H1 (cell line): Measurements from ENCODE around the gene TMEM97. TPM values are rescaled to one million over a fixed set of nuclear protein-coding genes. Genes with fewer than 3 reads are reported as not detected.

Experiments
- CTCF ChIA-PET: fragments of 300-600 bp; sonication (Branson Sonifier 250); formaldehyde crosslinking; loops from one replicate; lab custom pipeline; 2021; ENCODE audit not compliant: partially characterized antibody; lab: Charles Lee
- POLR2A ChIA-PET: fragments of 300-600 bp; sonication (Branson Sonifier 250); formaldehyde crosslinking; loops from one replicate; lab custom pipeline; 2021; ENCODE audit warnings: inconsistent platforms; ENCODE audit not compliant: partially characterized antibody; lab: Charles Lee
- DNase-seq, 2 experiments: peaks; one replicate each; pipeline versions ENCODE4 v3.0.0 to v3.0.0-alpha.2; 2010 to 2022; ENCODE audit warnings: low spot score in 2 of 2, low read depth in 1 of 2, mixed read lengths in 1 of 2
- FAIRE-seq: peaks from 2 replicates; lab custom pipeline; 2011; peaks lifted over from hg19 to GRCh38; lab: Jason Lieb, UNC
- H2AFZ ChIP-seq: 2 replicates; pipeline ENCODE4 v1.8.1; 2012; ENCODE audit warnings: low read length, inconsistent platforms
- H2AK5ac ChIP-seq: 2 replicates; pipeline ENCODE4 v1.6.1; 2013; ENCODE audit warnings: low read depth, low read length
- H2BK120ac ChIP-seq: replicated peaks from 2 replicates; pipeline ENCODE3; 2013; ENCODE audit warnings: low read depth, low read length, inconsistent platforms
- H2BK12ac ChIP-seq: 2 replicates; pipeline ENCODE4 v1.6.1; 2013; ENCODE audit warnings: low read depth, low read length
- H2BK15ac ChIP-seq: 2 replicates; pipeline ENCODE4 v1.6.1; 2013; ENCODE audit warnings: low read length
- H2BK20ac ChIP-seq: 2 replicates; pipeline ENCODE4 v1.6.1; 2013; ENCODE audit warnings: low read length
- H2BK5ac ChIP-seq: 2 replicates; pipeline ENCODE4 v1.6.1; 2013; ENCODE audit warnings: low read depth, low read length
- H3K14ac ChIP-seq: 2 replicates; pipeline ENCODE4 v1.6.1; 2013; ENCODE audit warnings: inconsistent platforms; ENCODE audit not compliant: insufficient read length
- H3K18ac ChIP-seq: 2 replicates; pipeline ENCODE4 v1.6.1; 2013; ENCODE audit warnings: low read length; ENCODE audit errors: extremely low read depth
- H3K23ac ChIP-seq: 2 replicates; pipeline ENCODE4 v1.6.1; 2013; ENCODE audit warnings: inconsistent platforms; ENCODE audit not compliant: insufficient read length
- H3K23me2 ChIP-seq: 2 replicates; pipeline ENCODE4 v1.6.1; 2013; ENCODE audit warnings: low read depth, low read length
- H3K27ac ChIP-seq: 2 replicates; pipeline ENCODE4 v1.6.1; 2011; ENCODE audit warnings: low read depth, low read length, inconsistent platforms
- H3K27me3 ChIP-seq, 4 experiments: replicated peaks in 1 of 4; 1 replicate in 1 of 4; 2 replicates in 3 of 4; pipeline versions ENCODE4 v1.6.1 to v1.8.1; 2011 to 2013; ENCODE audit warnings: low read length in 3 of 4, mild to moderate bottlenecking in 3 of 4, inconsistent platforms in 2 of 4, mixed read lengths in 2 of 4, moderate library complexity in 1 of 4; ENCODE audit not compliant: control insufficient read depth in 3 of 4, insufficient read depth in 3 of 4; ENCODE audit errors: extremely low read depth in 1 of 4
- H3K36me3 ChIP-seq, 4 experiments: 2 replicates each; pipeline versions ENCODE4 v1.6.1 to v1.8.1; 2011 to 2013; ENCODE audit warnings: mild to moderate bottlenecking in 4 of 4, low read length in 3 of 4, moderate library complexity in 2 of 4, control low read depth in 1 of 4, inconsistent platforms in 1 of 4; ENCODE audit not compliant: insufficient read depth in 4 of 4, control insufficient read depth in 2 of 4
- H3K4ac ChIP-seq: replicated peaks from 2 replicates; pipeline ENCODE3; 2013; ENCODE audit warnings: low read length, low read depth, mixed read lengths, inconsistent platforms; ENCODE audit not compliant: insufficient read length
- H3K4me1 ChIP-seq, 4 experiments: replicated peaks in 1 of 4; 1 replicate in 1 of 4; 2 replicates in 3 of 4; pipeline versions ENCODE4 v1.6.1 to v1.8.1; 2011 to 2013; ENCODE audit warnings: low read length in 3 of 4, inconsistent platforms in 2 of 4, mixed read lengths in 1 of 4; ENCODE audit not compliant: insufficient read depth in 4 of 4, control insufficient read depth in 3 of 4
- H3K4me2 ChIP-seq, 2 experiments: 2 replicates each; pipeline versions ENCODE4 v1.6.1 to v1.8.1; 2011 to 2013; ENCODE audit warnings: low read depth in 2 of 2, low read length in 2 of 2, control low read depth in 1 of 2, inconsistent platforms in 1 of 2, mild to moderate bottlenecking in 1 of 2; ENCODE audit not compliant: insufficient read depth in 1 of 2
- H3K4me3 ChIP-seq, 4 experiments: fragments of 200-600, 300-600 bp in 1 of 4; sonication (generic), shearing (Covaris generic), sonication (Bioruptor Twin) in 1 of 4; 2 replicates each; pipeline versions ENCODE4 v1.5.1 to v1.8.1; 2011 to 2016; ENCODE audit warnings: low read length in 4 of 4, low read depth in 3 of 4, control low read depth in 2 of 4, inconsistent platforms in 2 of 4, mild to moderate bottlenecking in 2 of 4, mixed read lengths in 1 of 4, moderate library complexity in 1 of 4; ENCODE audit not compliant: insufficient read depth in 2 of 4; ENCODE audit errors: extremely low read depth in 1 of 4
- H3K56ac ChIP-seq: replicated peaks from 2 replicates; pipeline ENCODE3; 2013; ENCODE audit warnings: low read depth, mild to moderate bottlenecking, mixed read lengths, low read length, inconsistent platforms; ENCODE audit not compliant: insufficient read length
- H3K79me1 ChIP-seq: 2 replicates; pipeline ENCODE4 v1.6.1; 2013; ENCODE audit warnings: low read depth, low read length, control low read depth
- H3K79me2 ChIP-seq, 2 experiments: 2 replicates each; pipeline versions ENCODE4 v1.6.1 to v1.8.1; 2012 to 2013; ENCODE audit warnings: low read length in 2 of 2, mild to moderate bottlenecking in 2 of 2, inconsistent platforms in 1 of 2; ENCODE audit not compliant: insufficient read depth in 2 of 2, control insufficient read depth in 1 of 2
- H3K9ac ChIP-seq, 4 experiments: replicated peaks in 1 of 4; 1 replicate in 1 of 4; 2 replicates in 3 of 4; pipeline versions ENCODE4 v1.6.1 to v1.8.1; 2011 to 2013; ENCODE audit warnings: low read depth in 3 of 4, low read length in 3 of 4, control low read depth in 2 of 4, mild to moderate bottlenecking in 2 of 4, moderate library complexity in 2 of 4, inconsistent platforms in 1 of 4; ENCODE audit errors: extremely low read depth in 1 of 4
- H3K9me3 ChIP-seq, 2 experiments: 2 replicates each; pipeline versions ENCODE4 v1.6.1 to v1.8.1; 2012 to 2013; ENCODE audit warnings: mild to moderate bottlenecking in 2 of 2, moderate library complexity in 2 of 2, control low read depth in 1 of 2, inconsistent platforms in 1 of 2, low read depth in 1 of 2, low read length in 1 of 2, mixed read lengths in 1 of 2; ENCODE audit not compliant: insufficient read depth in 2 of 2
- H4K20me1 ChIP-seq, 2 experiments: replicated peaks in 1 of 2; 2 replicates each; pipeline versions ENCODE3 to v1.8.1; 2011 to 2013; ENCODE audit warnings: inconsistent platforms in 2 of 2, low read length in 2 of 2, mild to moderate bottlenecking in 1 of 2; ENCODE audit not compliant: insufficient read depth in 2 of 2, control insufficient read depth in 1 of 2
- H4K5ac ChIP-seq: 2 replicates; pipeline ENCODE4 v1.6.1; 2013; ENCODE audit warnings: low read length, low read depth, mixed read lengths, inconsistent platforms; ENCODE audit not compliant: insufficient read length
- H4K8ac ChIP-seq: 2 replicates; pipeline ENCODE4 v1.8.0; 2013; ENCODE audit warnings: mild to moderate bottlenecking, moderate library complexity, low read length, inconsistent platforms; ENCODE audit not compliant: insufficient read depth; ENCODE audit errors: extremely low read depth
- H4K91ac ChIP-seq: replicated peaks from 2 replicates; pipeline ENCODE3; 2013; ENCODE audit warnings: low read length, mixed read lengths, inconsistent platforms; ENCODE audit not compliant: insufficient read length
- WGBS, 2 experiments: shearing (Covaris generic) in 1 of 2; methylation state at CpG; one replicate each; pipeline versions ENCODE4 v1.1.6 to v1.1.7; 2013 to 2015; ENCODE audit warnings: low lambda C conversion rate in 2 of 2, mixed read lengths in 2 of 2, inconsistent platforms in 1 of 2, low coverage in 1 of 2, missing lambda C conversion rate in 1 of 2; ENCODE audit not compliant: insufficient replicate concordance in 2 of 2, insufficient coverage in 1 of 2, insufficient read length in 1 of 2; ENCODE audit errors: extremely low coverage in 1 of 2, missing lambda C conversion rate in 1 of 2; 5-methylcytosine and 5-hydroxymethylcytosine counted together
- polyA plus RNA-seq, 7 experiments: library from polyadenylated mRNA; depleted of rRNA in 3 of 7; stranded (reverse) in 5 of 7; unstranded in 2 of 7; fragments of >200 nt in 5 of 7; fragments of 200-250 nt in 2 of 7; gene quantifications; 1 replicate in 5 of 7; 2 replicates in 1 of 7; 4 replicates in 1 of 7; pipeline versions ENCODE4 v1.2.1 to v1.2.3, GENCODE V29; 2011 to 2013; ENCODE audit warnings: missing spikeins in 2 of 7, mixed read lengths in 2 of 7
- total RNA-seq: library from RNA; stranded (reverse); fragmentation: NEBNext Ultra II Directional; extraction: Animal tissue kit (Norgen Biotek cat#: 25700); gene quantifications from 2 replicates; pipeline ENCODE4 v1.2.1, GENCODE V29; 2021
- TF ChIP-seq, protein P1 (sequence below): IDR thresholded peaks from 2 replicates; pipeline ENCODE4 v1.6.1; 2012; ENCODE audit warnings: low read length, inconsistent platforms

Gene TMEM97
- total and polyA plus RNA-seq, 2 of the 8 experiments (the other 6 are each of a cell fraction or from before 2014, with no cell fraction given): 126 to 130 TPM

DNA sequence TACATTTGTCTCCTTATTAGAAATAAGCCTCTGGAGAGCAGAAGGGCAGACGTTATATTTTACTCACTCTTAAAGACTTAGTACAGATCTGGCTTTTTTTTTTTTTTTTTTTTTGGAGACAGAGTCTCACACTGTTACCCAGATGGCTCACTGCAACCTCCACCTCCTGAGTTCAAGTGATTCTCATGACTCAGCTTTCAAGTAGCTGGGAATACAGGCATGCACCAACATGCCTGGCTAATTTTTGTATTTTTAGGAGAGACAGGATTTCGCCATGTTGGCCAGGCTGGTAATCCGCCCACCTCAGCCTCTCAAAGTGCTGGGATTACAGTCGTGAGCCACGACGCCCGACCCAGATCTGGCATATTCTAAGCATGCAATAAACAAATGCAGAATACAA, 36.4 kb upstream of the TMEM97 start:
- CTCF ChIA-PET: interaction anchor here (2.0 kb wide), 1 partner anchor 22 kb away, joined by 5 read pairs; no protein-coding TSS in a partner anchor
- WGBS, 2 experiments: 86% methylated on average over 7 of the region's 7 CpGs; no CpG with 5 or more reads in 1 of the 2 experiments

More for the DNA sequence above, 36.4 kb upstream of the TMEM97 start:
- Histone ChIP-seq H3K4me1 (no peaks in the 10 kb centered on the region), H3K79me2 (no peaks in the 10 kb centered on the region), H2AK5ac (no peak overlapping the region), H2AFZ (no peak overlapping the region), H2BK12ac (no peak overlapping the region), H3K23ac (no peak overlapping the region), H3K4ac (no peak overlapping the region), H3K18ac (no peak overlapping the region), H3K27ac (no peak overlapping the region), H3K9ac (no peak overlapping the region), H2BK15ac (no peak overlapping the region), H2BK5ac (no peak overlapping the region), H3K4me2 (no peak overlapping the region), H2BK120ac (no peak overlapping the region), H3K36me3 (no peaks in the 10 kb centered on the region), H4K20me1 (no peaks in the 10 kb centered on the region), H3K27me3 (no peaks in the 10 kb centered on the region), H4K5ac (no peak overlapping the region), H3K56ac (no peak overlapping the region), H3K23me2 (no peaks in the 10 kb centered on the region), H4K91ac (no peak overlapping the region), H2BK20ac (peak overlapping the region; percentile 32; the same call in 1 of the 2 replicates), H3K79me1 (no peaks in the 10 kb centered on the region), H3K4me3 (no peak overlapping the region), H3K14ac (no peak overlapping the region), H3K9me3 (no peaks in the 10 kb centered on the region), H4K8ac (no peak overlapping the region)
- DNase-seq (no peak), FAIRE-seq (no peak)
- TF ChIP-seq, protein P1, sequence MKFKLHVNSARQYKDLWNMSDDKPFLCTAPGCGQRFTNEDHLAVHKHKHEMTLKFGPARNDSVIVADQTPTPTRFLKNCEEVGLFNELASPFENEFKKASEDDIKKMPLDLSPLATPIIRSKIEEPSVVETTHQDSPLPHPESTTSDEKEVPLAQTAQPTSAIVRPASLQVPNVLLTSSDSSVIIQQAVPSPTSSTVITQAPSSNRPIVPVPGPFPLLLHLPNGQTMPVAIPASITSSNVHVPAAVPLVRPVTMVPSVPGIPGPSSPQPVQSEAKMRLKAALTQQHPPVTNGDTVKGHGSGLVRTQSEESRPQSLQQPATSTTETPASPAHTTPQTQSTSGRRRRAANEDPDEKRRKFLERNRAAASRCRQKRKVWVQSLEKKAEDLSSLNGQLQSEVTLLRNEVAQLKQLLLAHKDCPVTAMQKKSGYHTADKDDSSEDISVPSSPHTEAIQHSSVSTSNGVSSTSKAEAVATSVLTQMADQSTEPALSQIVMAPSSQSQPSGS: no peak
- POLR2A ChIA-PET: interaction anchor here (1.6 kb wide), 1 partner anchor 35 kb away, joined by 3 read pairs; no protein-coding TSS in a partner anchor
